Pancreas (tissue), 10 donors: ENCODE results near the gene SLC9A1. TPM values are rescaled to one million over a fixed set of nuclear protein-coding genes. Genes with fewer than 3 reads are reported as not detected.
A peak's percentile ranks its signal among the peaks of the same experiment; 100 is the strongest.

Experiments used
- ATAC-seq, 4 donors: fragments of 200-7000 bp; cut with Tn5 transposase; one replicate each; pipeline versions ENCODE4 v1.8.0 to v1.9.1; 2020; ENCODE audit warnings: mild to moderate bottlenecking in 4 of 4, moderate library complexity in 4 of 4
- DNase-seq, 6 donors: peaks; one replicate each; pipeline ENCODE4 v3.0.0-alpha.2; 2020
- FAIRE-seq: peaks from 2 replicates; lab custom pipeline; 2012; peaks lifted over from hg19 to GRCh38; lab: Jason Lieb, UNC
- H3K27ac ChIP-seq, 4 donors: fragments of 200-600 bp; sonication (generic); 1 replicate in 3 of 4; 2 replicates in 1 of 4; pipeline versions ENCODE4 v1.5.0 to v1.8.0; 2020
- H3K27me3 ChIP-seq, 4 donors: fragments of 200-600 bp; one replicate each; pipeline ENCODE4 v1.8.0; 2021
- H3K36me3 ChIP-seq, 3 donors: fragments of 200-600 bp; sonication (generic) in 1 of 3; one replicate each; pipeline versions ENCODE4 v1.5.0 to v1.8.0; 2020 to 2021
- H3K4me1 ChIP-seq, 3 donors: fragments of 200-600 bp; one replicate each; pipeline ENCODE4 v1.8.0; 2021
- H3K4me3 ChIP-seq, 4 donors: fragments of 200-600 bp; sonication (generic) in 2 of 4; one replicate each; pipeline versions ENCODE4 v1.5.0 to v1.8.0; 2020 to 2021
- H3K9me3 ChIP-seq, 4 donors: fragments of 200-600 bp; one replicate each; pipeline ENCODE4 v1.8.0; 2021
- WGBS, 2 donors: extraction: QIAGEN DNeasy Blood & Tissue Kit; methylation state at CpG; one replicate each; pipeline ENCODE4 v1.1.7; 2013; 5-methylcytosine and 5-hydroxymethylcytosine counted together
- intact Hi-C, 3 donors: fragments of 100-400 bp; cut with DNase I; formaldehyde crosslinking; loops; one replicate each; pipeline versions ENCODE4 v1.11.1 to v1.14.2; 2022
- polyA plus RNA-seq, 2 donors: library from polyadenylated mRNA; stranded (reverse); fragments of 200-250 nt; gene quantifications; one replicate each; pipeline ENCODE4 v1.2.3, GENCODE V29; 2013
- total RNA-seq, 6 donors: library from RNA; stranded (reverse); fragmentation: NEBNext Ultra II Directional in 4 of 6; extraction: Animal tissue kit (Norgen Biotek cat#: 25700) in 4 of 6; gene quantifications; one replicate each; pipeline versions ENCODE4 v1.2.1 to v1.2.4, GENCODE V29; 2021 to 2023
- TF ChIP-seq, protein P1 (sequence below), 4 donors: fragments of 200-600 bp; sonication (generic) in 3 of 4; IDR thresholded peaks; one replicate each; pipeline versions ENCODE4 v1.5.0 to v1.8.0; 2021; ENCODE audit warnings: antibody characterized with exemption in 4 of 4
- donor health status: healthy with polysubstance abuse.
- donor health status: DM: no; HTN: no; CAD: no; lungs with moderate emphysema.
- donor health status: DM: no; HTN: no; CAD: no.
- donor health status: control.
- donor health status: control.
- donor health status: Bipolar disorder and iron deficiency.
- donor health status: DM: yes; HTN: yes; CAD: no.
- donor health status: DM: no; HTN: no; CAD: no.
- donor health status: DM: no; HTN: no; CAD: no.
- donor health status: DM: yes; HTN: yes; CAD: no.

The SLC9A1 gene
- total and polyA plus RNA-seq, 8 donors = 8.3 to 20.6 (median 11.1) TPM

DNA sequence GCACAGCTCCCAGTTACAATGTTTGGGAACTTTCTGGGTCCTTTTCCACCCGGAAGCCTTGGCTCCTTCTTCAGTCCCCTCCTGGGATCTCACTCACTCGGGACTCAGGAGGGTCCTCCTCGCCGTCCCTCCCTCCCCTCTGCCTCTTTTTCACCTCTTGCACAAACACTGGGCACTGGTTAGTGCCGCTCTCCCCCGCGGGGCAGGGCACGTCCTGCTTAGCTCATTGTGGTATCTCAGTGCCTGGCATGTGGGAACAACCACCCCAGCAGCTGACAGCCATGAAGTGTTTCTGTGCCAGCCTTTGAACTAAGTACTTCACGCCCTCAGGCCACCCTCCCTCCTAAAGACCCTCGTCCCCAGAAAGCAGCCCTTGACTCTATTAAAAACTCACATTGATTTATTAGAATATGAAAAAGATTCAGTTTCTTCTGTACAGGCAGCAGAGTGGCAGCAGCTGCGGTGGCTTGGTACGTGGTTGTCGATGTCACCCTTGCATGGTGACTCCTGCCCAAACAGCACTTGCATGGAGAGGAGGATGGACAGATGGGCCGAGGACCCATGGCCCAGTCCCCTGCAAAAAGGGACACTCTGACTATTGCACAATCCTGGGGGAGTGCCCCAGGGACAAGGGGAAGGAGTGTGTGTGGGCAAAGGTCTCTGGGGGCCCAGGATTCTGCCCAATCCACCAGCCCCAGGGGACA, 56.3 kb downstream of the SLC9A1 start:
- H3K4me1 ChIP-seq = no peaks in the 10 kb centered on the region
- ATAC-seq (peak in 1 of 4 donors; percentile 13), FAIRE-seq (no peak), DNase-seq (no peak)
- TF ChIP-seq, protein P1, sequence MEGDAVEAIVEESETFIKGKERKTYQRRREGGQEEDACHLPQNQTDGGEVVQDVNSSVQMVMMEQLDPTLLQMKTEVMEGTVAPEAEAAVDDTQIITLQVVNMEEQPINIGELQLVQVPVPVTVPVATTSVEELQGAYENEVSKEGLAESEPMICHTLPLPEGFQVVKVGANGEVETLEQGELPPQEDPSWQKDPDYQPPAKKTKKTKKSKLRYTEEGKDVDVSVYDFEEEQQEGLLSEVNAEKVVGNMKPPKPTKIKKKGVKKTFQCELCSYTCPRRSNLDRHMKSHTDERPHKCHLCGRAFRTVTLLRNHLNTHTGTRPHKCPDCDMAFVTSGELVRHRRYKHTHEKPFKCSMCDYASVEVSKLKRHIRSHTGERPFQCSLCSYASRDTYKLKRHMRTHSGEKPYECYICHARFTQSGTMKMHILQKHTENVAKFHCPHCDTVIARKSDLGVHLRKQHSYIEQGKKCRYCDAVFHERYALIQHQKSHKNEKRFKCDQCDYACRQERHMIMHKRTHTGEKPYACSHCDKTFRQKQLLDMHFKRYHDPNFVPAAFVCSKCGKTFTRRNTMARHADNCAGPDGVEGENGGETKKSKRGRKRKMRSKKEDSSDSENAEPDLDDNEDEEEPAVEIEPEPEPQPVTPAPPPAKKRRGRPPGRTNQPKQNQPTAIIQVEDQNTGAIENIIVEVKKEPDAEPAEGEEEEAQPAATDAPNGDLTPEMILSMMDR (IDR thresholded peaks at IDR 0.05) = no peak
- H3K9me3 ChIP-seq = no peaks in the 10 kb centered on the region
- no peak overlapping the region for H3K4me3 ChIP-seq
- 73 to 79% methylated on average over 14 of the region's 14 CpGs for WGBS, 2 donors
- no peak overlapping the region for H3K27ac ChIP-seq
- no peaks in the 10 kb centered on the region for H3K36me3 ChIP-seq
- H3K27me3 ChIP-seq = no peaks in the 10 kb centered on the region
- intact Hi-C loops = loop anchor here in 2 of 3 donors (5.0 kb wide), 2 partner anchors 56 to 131 kb away; no protein-coding TSS in a partner anchor

DNA sequence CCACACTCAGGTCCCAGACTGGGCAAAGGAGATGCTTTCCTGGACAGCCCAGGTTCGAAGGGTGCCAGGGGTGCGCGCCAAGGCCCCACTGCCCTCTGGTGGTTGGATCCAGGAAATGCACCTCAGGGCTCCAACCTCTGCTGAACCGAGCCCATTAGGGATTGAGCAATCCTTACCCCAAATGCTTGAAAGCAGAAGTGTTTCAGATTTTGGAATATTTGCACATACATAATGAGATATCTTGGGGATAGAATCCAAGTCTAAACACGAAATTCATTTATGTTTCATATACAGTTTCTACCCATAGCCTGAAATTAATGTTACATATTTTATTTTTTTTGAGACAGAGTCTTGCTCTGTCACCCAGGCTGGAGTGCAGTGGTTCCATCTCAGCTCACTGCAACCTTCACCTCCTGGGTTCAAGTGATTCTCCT, 57.4 kb downstream of the SLC9A1 start:
- peak; percentile 56 for FAIRE-seq
- no peaks in the 10 kb centered on the region for H3K36me3 ChIP-seq
- no peak overlapping the region for H3K27ac ChIP-seq
- intact Hi-C loops = loop anchor here in 2 of 3 donors (5.0 kb wide), 2 partner anchors 55 to 130 kb away; no protein-coding TSS in a partner anchor
- no peaks in the 10 kb centered on the region for H3K4me1 ChIP-seq
- 0% methylated on average over 5 of the region's 5 CpGs for WGBS, 2 donors
- H3K4me3 ChIP-seq = no peak overlapping the region
- H3K27me3 ChIP-seq = no peaks in the 10 kb centered on the region
- ATAC-seq = peak; percentile 88 to 95 (median 90)
- DNase-seq = peak; percentile 50 to 87 (median 80)
- H3K9me3 ChIP-seq = no peaks in the 10 kb centered on the region
- TF ChIP-seq, protein P1 (IDR thresholded peaks at IDR 0.05) = peak; percentile 92 to 98 (median 94)

DNA sequence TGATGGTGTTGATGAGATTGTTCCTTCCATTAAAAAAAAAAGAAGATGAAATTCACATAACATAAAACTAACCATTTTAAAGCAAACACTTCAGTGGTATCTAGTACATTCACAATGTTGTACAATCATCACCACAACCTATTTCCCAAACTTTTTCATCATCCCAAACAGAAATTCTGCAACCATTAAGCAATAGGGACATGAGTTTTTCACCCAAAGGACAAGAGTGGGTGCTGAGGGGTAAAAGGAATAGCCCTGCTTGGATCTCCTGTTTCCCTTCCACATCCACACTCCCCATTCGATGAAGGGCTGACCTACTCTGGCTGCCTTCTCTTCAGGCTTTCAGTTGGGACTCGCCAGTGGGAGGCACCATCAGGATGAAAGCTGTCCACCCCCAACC, 59.3 kb downstream of the SLC9A1 start:
- Histone ChIP-seq H3K9me3 (no peaks in the 10 kb centered on the region), H3K4me1 (no peaks in the 10 kb centered on the region), H3K27me3 (no peaks in the 10 kb centered on the region), H3K36me3 (no peaks in the 10 kb centered on the region), H3K27ac (no peak overlapping the region), H3K4me3 (no peak overlapping the region)
- DNase-seq = no peak
- intact Hi-C loops = loop anchor here in 2 of 3 donors (5.0 kb wide), 2 partner anchors 53 to 128 kb away; no protein-coding TSS in a partner anchor
- FAIRE-seq = no peak
- 72 to 77% methylated on average over 2 of the region's 2 CpGs for WGBS, 2 donors
- ATAC-seq = no peak
- TF ChIP-seq, protein P1 (IDR thresholded peaks at IDR 0.05) = no peak

DNA sequence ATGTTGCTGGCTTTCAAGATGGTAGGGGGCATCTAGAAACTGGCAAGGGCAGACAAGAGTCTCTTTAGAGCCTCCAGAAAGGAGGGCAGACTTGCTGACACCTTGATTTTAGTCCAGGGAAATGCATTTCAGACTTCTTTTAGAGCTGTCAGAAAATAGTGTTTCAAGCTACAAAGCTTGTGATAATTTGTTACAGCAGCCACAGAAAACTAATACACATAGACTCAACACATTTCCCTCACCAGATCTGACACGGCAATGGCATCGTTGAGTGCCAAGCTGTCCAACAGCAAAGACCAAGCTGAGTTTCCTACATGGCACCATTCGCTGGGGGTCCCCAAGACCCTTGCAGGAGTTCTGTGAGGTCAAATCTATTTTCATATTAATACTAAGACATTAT, 62.0 kb downstream of the SLC9A1 start:
- TF ChIP-seq, protein P1 (IDR thresholded peaks at IDR 0.05) = no peak
- H3K4me3 ChIP-seq = no peak overlapping the region
- 81 to 84% methylated on average over 3 of the region's 3 CpGs for WGBS, 2 donors
- H3K36me3 ChIP-seq = no peaks in the 10 kb centered on the region
- H3K27ac ChIP-seq = no peak overlapping the region
- H3K27me3 ChIP-seq = no peaks in the 10 kb centered on the region
- DNase-seq (no peak), FAIRE-seq (no peak), ATAC-seq (no peak)
- intact Hi-C loops = loop anchor here in 1 of 3 donors (5.0 kb wide), 1 partner anchor 46 kb away; no protein-coding TSS in a partner anchor
- H3K4me1 ChIP-seq = no peaks in the 10 kb centered on the region
- H3K9me3 ChIP-seq = no peaks in the 10 kb centered on the region

DNA sequence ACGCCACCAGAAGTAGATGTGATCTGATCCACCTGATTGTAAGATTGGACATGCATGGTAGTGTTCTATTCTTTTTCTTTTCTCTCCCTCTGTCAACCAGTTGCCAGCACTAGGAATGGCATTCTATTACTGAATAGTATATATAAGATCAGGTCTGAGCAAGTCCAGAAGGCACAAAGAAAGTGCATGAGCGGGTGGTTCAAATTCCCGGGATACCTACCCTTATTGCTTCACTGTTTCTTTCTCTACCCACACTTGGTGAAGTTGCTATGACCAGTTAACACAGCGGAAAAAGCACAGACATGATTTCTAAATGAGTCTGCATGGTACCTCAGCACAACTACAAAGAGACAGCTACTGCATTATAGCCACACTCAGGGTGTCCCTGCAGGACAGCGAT, 64.0 kb downstream of the SLC9A1 start:
- ATAC-seq (no peak), FAIRE-seq (no peak), DNase-seq (no peak)
- Histone ChIP-seq H3K4me3 (no peak overlapping the region), H3K27me3 (no peaks in the 10 kb centered on the region), H3K4me1 (no peaks in the 10 kb centered on the region), H3K27ac (no peak overlapping the region), H3K9me3 (no peaks in the 10 kb centered on the region), H3K36me3 (no peaks in the 10 kb centered on the region)
- 77 to 84% methylated on average over 5 of the region's 5 CpGs for WGBS, 2 donors
- TF ChIP-seq, protein P1 (IDR thresholded peaks at IDR 0.05) = no peak
- intact Hi-C loops = loop anchor here in 1 of 3 donors (5.0 kb wide), 1 partner anchor 44 kb away; no protein-coding TSS in a partner anchor
